Measurements from ENCODE around the gene CDC42SE2. TPM values are rescaled to one million over a fixed set of nuclear protein-coding genes. Genes with fewer than 3 reads are reported as not detected.

Gene CDC42SE2
- total RNA-seq, 1 donor from 2014 or later: 19.4 TPM

GRCh38 chr5:131224387-131225201 lies 39.3 kb upstream of the CDC42SE2 start:
- Histone ChIP-seq H3K27ac (no peak overlapping the region), H3K4me3 (no peak overlapping the region), H3K27me3 (no peaks in the 10 kb centered on the region), H3K36me3 (no peaks in the 10 kb centered on the region), H3K9me3 (no peaks in the 10 kb centered on the region), H3K4me1 (no peaks in the 10 kb centered on the region)
- intact Hi-C loops (cut with DNase I): no loop called here
- no peak for DNase-seq (ENCODE audit: extremely low spot score in 2 of 2)
- no peak for TF ChIP-seq POLR2AphosphoS5 (IDR thresholded peaks at IDR 0.05; ENCODE audit: insufficient read depth in 1 of 2, low read depth in 1 of 2)
- TF ChIP-seq POLR2A (IDR thresholded peaks at IDR 0.05): no peak
- TF ChIP-seq, protein P1, sequence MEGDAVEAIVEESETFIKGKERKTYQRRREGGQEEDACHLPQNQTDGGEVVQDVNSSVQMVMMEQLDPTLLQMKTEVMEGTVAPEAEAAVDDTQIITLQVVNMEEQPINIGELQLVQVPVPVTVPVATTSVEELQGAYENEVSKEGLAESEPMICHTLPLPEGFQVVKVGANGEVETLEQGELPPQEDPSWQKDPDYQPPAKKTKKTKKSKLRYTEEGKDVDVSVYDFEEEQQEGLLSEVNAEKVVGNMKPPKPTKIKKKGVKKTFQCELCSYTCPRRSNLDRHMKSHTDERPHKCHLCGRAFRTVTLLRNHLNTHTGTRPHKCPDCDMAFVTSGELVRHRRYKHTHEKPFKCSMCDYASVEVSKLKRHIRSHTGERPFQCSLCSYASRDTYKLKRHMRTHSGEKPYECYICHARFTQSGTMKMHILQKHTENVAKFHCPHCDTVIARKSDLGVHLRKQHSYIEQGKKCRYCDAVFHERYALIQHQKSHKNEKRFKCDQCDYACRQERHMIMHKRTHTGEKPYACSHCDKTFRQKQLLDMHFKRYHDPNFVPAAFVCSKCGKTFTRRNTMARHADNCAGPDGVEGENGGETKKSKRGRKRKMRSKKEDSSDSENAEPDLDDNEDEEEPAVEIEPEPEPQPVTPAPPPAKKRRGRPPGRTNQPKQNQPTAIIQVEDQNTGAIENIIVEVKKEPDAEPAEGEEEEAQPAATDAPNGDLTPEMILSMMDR (IDR thresholded peaks at IDR 0.05): no peak

GRCh38 chr5:131225282-131225974 lies 38.4 kb upstream of the CDC42SE2 start:
- Histone ChIP-seq H3K27me3 (no peaks in the 10 kb centered on the region), H3K9me3 (no peaks in the 10 kb centered on the region), H3K27ac (no peak overlapping the region), H3K4me1 (no peaks in the 10 kb centered on the region), H3K36me3 (no peaks in the 10 kb centered on the region), H3K4me3 (no peak overlapping the region)
- no peak for DNase-seq (ENCODE audit: extremely low spot score in 2 of 2)
- intact Hi-C loops (cut with DNase I): no loop called here
- no peak for TF ChIP-seq POLR2AphosphoS5 (IDR thresholded peaks at IDR 0.05; ENCODE audit: insufficient read depth in 1 of 2, low read depth in 1 of 2)
- TF ChIP-seq, protein P1 (IDR thresholded peaks at IDR 0.05): no peak
- no peak for TF ChIP-seq POLR2A (IDR thresholded peaks at IDR 0.05)

- intact Hi-C loops (cut with DNase I): no loop called here
- no peak overlapping the region for H3K4me3 ChIP-seq
Measured at GRCh38 chr5:131226899-131227298, 37.0 kb upstream of the CDC42SE2 start.

DNA sequence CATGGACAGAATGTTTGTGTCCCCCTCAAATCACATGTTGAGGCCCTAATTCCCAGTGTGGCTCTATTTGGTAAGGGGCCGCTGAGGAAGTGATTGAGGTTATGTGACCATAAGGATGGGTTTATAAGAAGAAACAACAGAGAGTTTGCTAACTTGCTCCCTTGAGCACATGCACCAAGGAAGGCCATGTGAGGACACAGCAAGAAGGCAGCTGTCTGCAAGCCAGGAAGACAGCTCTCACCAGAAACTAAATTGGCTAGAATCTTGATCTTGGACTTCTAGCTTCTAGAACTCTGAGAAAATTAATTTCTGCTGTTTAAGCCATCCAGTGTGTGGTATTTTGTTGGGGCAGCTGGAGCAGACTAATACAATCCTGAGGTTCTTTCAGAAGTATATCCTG lies 35.2 kb upstream of the CDC42SE2 start:
- Histone ChIP-seq H3K36me3 (no peaks in the 10 kb centered on the region), H3K27me3 (no peaks in the 10 kb centered on the region), H3K4me3 (no peak overlapping the region), H3K9me3 (no peaks in the 10 kb centered on the region), H3K4me1 (no peaks in the 10 kb centered on the region), H3K27ac (no peak overlapping the region)
- no peak for DNase-seq (ENCODE audit: extremely low spot score in 2 of 2)
- TF ChIP-seq POLR2A (IDR thresholded peaks at IDR 0.05) (no peak), POLR2AphosphoS5 (IDR thresholded peaks at IDR 0.05; ENCODE audit: insufficient read depth in 1 of 2, low read depth in 1 of 2) (no peak)
- TF ChIP-seq, protein P1 (IDR thresholded peaks at IDR 0.05): no peak
- intact Hi-C loops (cut with DNase I): no loop called here

More at GRCh38 chr5:131226899-131227298, 37.0 kb upstream of the CDC42SE2 start:
- no peak for TF ChIP-seq POLR2AphosphoS5 (IDR thresholded peaks at IDR 0.05; ENCODE audit: insufficient read depth in 1 of 2, low read depth in 1 of 2)
- TF ChIP-seq, protein P1 (IDR thresholded peaks at IDR 0.05): no peak
- Histone ChIP-seq H3K9me3 (no peaks in the 10 kb centered on the region), H3K4me1 (no peaks in the 10 kb centered on the region), H3K27ac (no peak overlapping the region), H3K36me3 (no peaks in the 10 kb centered on the region), H3K27me3 (no peaks in the 10 kb centered on the region)
- DNase-seq (ENCODE audit: extremely low spot score in 2 of 2): no peak

GRCh38 chr5:131229623-131230022 lies 34.2 kb upstream of the CDC42SE2 start:
- no peak for DNase-seq (ENCODE audit: extremely low spot score in 2 of 2)
- intact Hi-C loops (cut with DNase I): no loop called here
- Histone ChIP-seq H3K4me3 (no peak overlapping the region), H3K27ac (no peak overlapping the region), H3K36me3 (no peaks in the 10 kb centered on the region), H3K9me3 (no peaks in the 10 kb centered on the region), H3K27me3 (no peaks in the 10 kb centered on the region), H3K4me1 (no peaks in the 10 kb centered on the region)
- TF ChIP-seq, protein P1 (IDR thresholded peaks at IDR 0.05): no peak
- TF ChIP-seq POLR2AphosphoS5 (IDR thresholded peaks at IDR 0.05; ENCODE audit: insufficient read depth in 1 of 2, low read depth in 1 of 2) (no peak), POLR2A (IDR thresholded peaks at IDR 0.05) (no peak)
